Measurements from ENCODE around the gene CFTR.

- TF ChIP-seq CTCF (tag by site-specific recombination; IDR thresholded peaks at IDR 0.05) (no peak), ZNF292 (tag by site-specific recombination; IDR thresholded peaks at IDR 0.05; ENCODE audit: borderline replicate concordance, low read depth) (no peak), ZNF747 (tag by site-specific recombination; IDR thresholded peaks at IDR 0.05) (no peak)
These were observed 108.1 kb downstream of the CFTR start for GRCh38 chr7:117587931-117588330.
